SH-SY5Y (cell line): ENCODE results near the gene CDC20.

ENCODE experiments used
- GATA2 ChIP-seq: IDR thresholded peaks from 2 replicates; pipeline ENCODE4 v1.6.1; 2011; ENCODE audit warnings: mild to moderate bottlenecking, low read depth, low read length
- GATA3 ChIP-seq: IDR thresholded peaks from 2 replicates; pipeline ENCODE4 v1.6.1; 2011; ENCODE audit warnings: low read depth, mild to moderate bottlenecking, low read length, moderate library complexity

DNA sequence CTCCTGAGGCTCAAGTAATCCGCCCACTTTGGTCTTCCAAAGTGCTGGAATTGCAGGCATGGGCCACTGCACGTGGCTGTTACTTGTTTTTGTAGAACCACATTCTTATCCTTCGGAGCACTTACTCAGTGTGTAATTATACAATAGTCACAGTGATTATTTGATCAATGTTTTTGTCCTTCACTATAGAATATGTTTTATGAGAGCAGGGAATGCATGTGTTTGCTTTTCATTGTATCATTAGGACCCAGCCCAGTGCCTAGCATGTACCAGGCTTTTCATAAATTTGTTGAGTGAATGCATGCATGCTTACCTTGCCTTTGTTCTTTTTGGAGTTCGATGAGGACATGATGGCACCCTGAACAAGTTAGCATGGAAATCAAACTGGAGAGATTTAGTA lies 36.7 kb downstream of the CDC20 start:
- TF ChIP-seq GATA2 (no peak), GATA3 (no peak)
